Measurements from ENCODE around the gene PXK. TPM values are rescaled to one million over a fixed set of nuclear protein-coding genes. Genes with fewer than 3 reads are reported as not detected.

PXK gene
- total and polyA plus RNA-seq, 4 donors = 6.0 to 15.9 (median 12.6) TPM

GRCh38 chr3:58351920-58352319 is 19.2 kb downstream of the PXK start (continued):
- TF ChIP-seq GABPA (IDR thresholded peaks at IDR 0.05 in 1 of 2, conservative IDR thresholded peaks at IDR 0.05 in 1 of 2) = no peak

- Histone ChIP-seq H3K4me3 (ENCODE audit: low read depth in 1 of 3, low read length in 3 of 3) (no peak overlapping the region), H3K9ac (ENCODE audit: low read depth in 1 of 2, low read length in 2 of 2) (no peak overlapping the region), H3K9me3 (ENCODE audit: control insufficient read depth in 4 of 4, low read length in 3 of 4) (no peaks in the 10 kb centered on the region), H3K4me1 (ENCODE audit: control insufficient read depth in 4 of 4, insufficient read depth in 4 of 4, low read length in 3 of 4) (no peaks in the 10 kb centered on the region), H3K27me3 (ENCODE audit: control insufficient read depth in 4 of 4, insufficient read depth in 4 of 4, low read length in 3 of 4) (no peaks in the 10 kb centered on the region), H3K27ac (ENCODE audit: low read depth in 1 of 2, low read length in 2 of 2) (no peak overlapping the region), H3K36me3 (ENCODE audit: control insufficient read depth in 4 of 4, insufficient read depth in 3 of 4, low read depth in 1 of 4, low read length in 3 of 4) (no peaks in the 10 kb centered on the region)
- no peak for DNase-seq (ENCODE audit: low spot score)
- TF ChIP-seq EGR1 (IDR thresholded peaks at IDR 0.05; ENCODE audit: low read depth in 2 of 2) (no peak), RXRA (IDR thresholded peaks at IDR 0.05) (no peak), GABPA (IDR thresholded peaks at IDR 0.05 in 1 of 2, conservative IDR thresholded peaks at IDR 0.05 in 1 of 2) (no peak), ATF3 (IDR thresholded peaks at IDR 0.05) (no peak), TAF1 (conservative IDR thresholded peaks at IDR 0.05) (no peak), HNF4A (conservative IDR thresholded peaks at IDR 0.05) (no peak), REST (IDR thresholded peaks at IDR 0.05) (no peak), ZBTB33 (IDR thresholded peaks at IDR 0.05) (no peak), MAX (IDR thresholded peaks at IDR 0.05) (no peak), FOXA2 (IDR thresholded peaks at IDR 0.05) (no peak), NR2F2 (IDR thresholded peaks at IDR 0.05) (no peak), SP1 (IDR thresholded peaks at IDR 0.05) (no peak)
- 88% methylated on average over 6 of the region's 6 CpGs for WGBS
Observed at GRCh38 chr3:58352626-58353025, 19.9 kb downstream of the PXK start.

- no peak for DNase-seq (ENCODE audit: low spot score)
- TF ChIP-seq EGR1 (IDR thresholded peaks at IDR 0.05; ENCODE audit: low read depth in 2 of 2) (no peak), YY1 (IDR thresholded peaks at IDR 0.05) (no peak), SP1 (IDR thresholded peaks at IDR 0.05) (no peak), MAX (IDR thresholded peaks at IDR 0.05) (no peak), FOXA1 (IDR thresholded peaks at IDR 0.05) (no peak), GABPA (IDR thresholded peaks at IDR 0.05 in 1 of 2, conservative IDR thresholded peaks at IDR 0.05 in 1 of 2) (no peak), REST (IDR thresholded peaks at IDR 0.05) (no peak)
- 84% methylated on average over 8 of the region's 8 CpGs for WGBS
- no peak overlapping the region for H3K4me3 ChIP-seq (ENCODE audit: low read depth in 1 of 3, low read length in 3 of 3)
- no peaks in the 10 kb centered on the region for H3K36me3 ChIP-seq (ENCODE audit: control insufficient read depth in 4 of 4, insufficient read depth in 3 of 4, low read depth in 1 of 4, low read length in 3 of 4)
- H3K27me3 ChIP-seq (ENCODE audit: control insufficient read depth in 4 of 4, insufficient read depth in 4 of 4, low read length in 3 of 4) = no peaks in the 10 kb centered on the region
- peak overlapping the region in 1 of 2 donors; percentile 29 for H3K27ac ChIP-seq (ENCODE audit: low read depth in 1 of 2, low read length in 2 of 2)
- no peak overlapping the region for H3K9ac ChIP-seq (ENCODE audit: low read depth in 1 of 2, low read length in 2 of 2)
- H3K4me1 ChIP-seq (ENCODE audit: control insufficient read depth in 4 of 4, insufficient read depth in 4 of 4, low read length in 3 of 4) = no peaks in the 10 kb centered on the region
- no peaks in the 10 kb centered on the region for H3K9me3 ChIP-seq (ENCODE audit: control insufficient read depth in 4 of 4, low read length in 3 of 4)
Observed at GRCh38 chr3:58353722-58354553, 21.2 kb downstream of the PXK start.
